ENCODE measurements around the gene IGSF1. TPM values are rescaled to one million over a fixed set of nuclear protein-coding genes. Genes with fewer than 3 reads are reported as not detected.

Gene IGSF1
- not detected in 2 replicates for total RNA-seq

GRCh38 chrX:131288738-131289511 lies at the start of gene IGSF1:
Gene IGSF1 (minus strand): TSS chrX:131289306. CDS start chrX:131286674, 2,632 bp downstream.

Other genes with a start within 250 kb of the IGSF1 start
- not detected in 2 replicates for gene ARHGAP36, start 231.0 kb downstream of the IGSF1 start, total RNA-seq

Measured in hair follicle dermal papilla cell (primary cell).